Astrocyte (in vitro differentiated cells and primary cell): Measurements from ENCODE around the gene DNAH11.

Experiments used
- EZH2 ChIP-seq: IDR thresholded peaks from 2 replicates; pipeline ENCODE4 v1.6.1; 2012; ENCODE audit warnings: mild to moderate bottlenecking, low read length, inconsistent platforms; ENCODE audit not compliant: insufficient read depth
- TF ChIP-seq, protein P1 (sequence below): IDR thresholded peaks from 2 replicates; pipeline ENCODE4 v1.5.1; 2011; ENCODE audit warnings: low read depth, mild to moderate bottlenecking, inconsistent platforms, low read length, moderate library complexity; ENCODE audit not compliant: insufficient read depth

GRCh38 chr7:21507627-21508343 is 35.1 kb upstream of the DNAH11 start:
- TF ChIP-seq, protein P1, sequence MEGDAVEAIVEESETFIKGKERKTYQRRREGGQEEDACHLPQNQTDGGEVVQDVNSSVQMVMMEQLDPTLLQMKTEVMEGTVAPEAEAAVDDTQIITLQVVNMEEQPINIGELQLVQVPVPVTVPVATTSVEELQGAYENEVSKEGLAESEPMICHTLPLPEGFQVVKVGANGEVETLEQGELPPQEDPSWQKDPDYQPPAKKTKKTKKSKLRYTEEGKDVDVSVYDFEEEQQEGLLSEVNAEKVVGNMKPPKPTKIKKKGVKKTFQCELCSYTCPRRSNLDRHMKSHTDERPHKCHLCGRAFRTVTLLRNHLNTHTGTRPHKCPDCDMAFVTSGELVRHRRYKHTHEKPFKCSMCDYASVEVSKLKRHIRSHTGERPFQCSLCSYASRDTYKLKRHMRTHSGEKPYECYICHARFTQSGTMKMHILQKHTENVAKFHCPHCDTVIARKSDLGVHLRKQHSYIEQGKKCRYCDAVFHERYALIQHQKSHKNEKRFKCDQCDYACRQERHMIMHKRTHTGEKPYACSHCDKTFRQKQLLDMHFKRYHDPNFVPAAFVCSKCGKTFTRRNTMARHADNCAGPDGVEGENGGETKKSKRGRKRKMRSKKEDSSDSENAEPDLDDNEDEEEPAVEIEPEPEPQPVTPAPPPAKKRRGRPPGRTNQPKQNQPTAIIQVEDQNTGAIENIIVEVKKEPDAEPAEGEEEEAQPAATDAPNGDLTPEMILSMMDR, result peak; percentile 53
- TF ChIP-seq EZH2, result no peak
